Measurements from ENCODE around the gene CLCA2.

GRCh38 chr1:86381223-86381622 is 42.7 kb upstream of the CLCA2 start:
- TF ChIP-seq, protein P1, sequence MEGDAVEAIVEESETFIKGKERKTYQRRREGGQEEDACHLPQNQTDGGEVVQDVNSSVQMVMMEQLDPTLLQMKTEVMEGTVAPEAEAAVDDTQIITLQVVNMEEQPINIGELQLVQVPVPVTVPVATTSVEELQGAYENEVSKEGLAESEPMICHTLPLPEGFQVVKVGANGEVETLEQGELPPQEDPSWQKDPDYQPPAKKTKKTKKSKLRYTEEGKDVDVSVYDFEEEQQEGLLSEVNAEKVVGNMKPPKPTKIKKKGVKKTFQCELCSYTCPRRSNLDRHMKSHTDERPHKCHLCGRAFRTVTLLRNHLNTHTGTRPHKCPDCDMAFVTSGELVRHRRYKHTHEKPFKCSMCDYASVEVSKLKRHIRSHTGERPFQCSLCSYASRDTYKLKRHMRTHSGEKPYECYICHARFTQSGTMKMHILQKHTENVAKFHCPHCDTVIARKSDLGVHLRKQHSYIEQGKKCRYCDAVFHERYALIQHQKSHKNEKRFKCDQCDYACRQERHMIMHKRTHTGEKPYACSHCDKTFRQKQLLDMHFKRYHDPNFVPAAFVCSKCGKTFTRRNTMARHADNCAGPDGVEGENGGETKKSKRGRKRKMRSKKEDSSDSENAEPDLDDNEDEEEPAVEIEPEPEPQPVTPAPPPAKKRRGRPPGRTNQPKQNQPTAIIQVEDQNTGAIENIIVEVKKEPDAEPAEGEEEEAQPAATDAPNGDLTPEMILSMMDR (IDR thresholded peaks at IDR 0.05; ENCODE audit: low read depth, low read length), result no peak
- no peak for TF ChIP-seq EZH2phosphoT487 (IDR thresholded peaks at IDR 0.05; ENCODE audit: low read depth)
